ENCODE results near the gene INPP4B.
"Not testable (repeated sequence)": the region's sequence is repeated elsewhere in the genome, so short reads cannot be mapped to it uniquely, and the experiment has no call there.

The INPP4B gene

DNA sequence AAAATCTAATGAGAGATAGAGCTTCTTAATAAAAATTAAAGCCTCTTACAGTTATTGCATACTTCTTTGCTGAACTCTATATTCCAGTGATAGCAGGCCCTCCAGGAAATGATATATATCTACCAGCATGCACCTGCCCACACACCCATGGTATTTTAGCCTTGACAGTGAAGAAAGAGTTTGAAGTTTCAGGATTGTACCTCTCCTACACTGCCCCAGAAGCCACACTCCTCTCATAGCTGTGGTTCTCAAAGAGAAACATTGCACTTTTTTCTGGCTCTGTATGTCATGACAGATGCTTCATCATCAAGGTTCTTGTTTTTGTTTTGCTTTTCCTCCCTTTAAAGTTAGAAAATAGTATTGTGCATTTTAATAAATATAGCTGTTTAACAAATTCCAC is 34.0 kb downstream of the INPP4B start:
- no peak overlapping the region for H3K14ac ChIP-seq (ENCODE audit: low read length)
- no peak overlapping the region for H2BK120ac ChIP-seq (ENCODE audit: low read depth, low read length)
- H3K27me3 ChIP-seq (ENCODE audit: control insufficient read depth in 3 of 3, insufficient read depth in 3 of 3, low read depth in 1 of 3, low read length in 3 of 3), result no peaks in the 10 kb centered on the region
- no peak overlapping the region for H2AK5ac ChIP-seq (ENCODE audit: low read depth, low read length)
- no peak overlapping the region for H3K9ac ChIP-seq (ENCODE audit: low read depth, low read length, poor library complexity)
- DNase-seq (ENCODE audit: low spot score), result no peak
- no peak overlapping the region for H3K4me2 ChIP-seq (ENCODE audit: insufficient read depth, low read length, poor library complexity, severe bottlenecking)
- H3K23ac ChIP-seq (ENCODE audit: low read depth, low read length, poor library complexity), result no peak overlapping the region
- H2BK5ac ChIP-seq (ENCODE audit: low read length), result no peak overlapping the region
- H3K18ac ChIP-seq (ENCODE audit: low read length), result no peak overlapping the region
- H3K36me3 ChIP-seq (replicated peaks in 1 of 2; ENCODE audit: control insufficient read depth in 2 of 2, insufficient read depth in 2 of 2, low read length in 2 of 2), result peaks cover 0 to 1% of the 10 kb centered on the region in 2 donors
- no peak overlapping the region for H2BK15ac ChIP-seq (ENCODE audit: low read length)
- no peaks in the 10 kb centered on the region for H3K9me3 ChIP-seq (replicated peaks in 1 of 2; ENCODE audit: control insufficient read depth in 2 of 2, insufficient read depth in 1 of 2, low read depth in 1 of 2, low read length in 2 of 2)
- H2BK12ac ChIP-seq (ENCODE audit: low read length), result no peak overlapping the region
- no peak overlapping the region for H4K91ac ChIP-seq (ENCODE audit: low read depth, low read length, poor library complexity)
- H3K4ac ChIP-seq (ENCODE audit: low read length), result no peak overlapping the region
- no peak overlapping the region for H3K4me3 ChIP-seq (ENCODE audit: low read length in 2 of 2)
- H3K4me1 ChIP-seq (ENCODE audit: control insufficient read depth in 2 of 2, insufficient read depth in 1 of 2, low read depth in 1 of 2, low read length in 2 of 2), result peaks cover 0 to 2% of the 10 kb centered on the region in 2 donors
- H2AFZ ChIP-seq (ENCODE audit: low read length), result no peak overlapping the region
- no peak overlapping the region for H3K27ac ChIP-seq (replicated peaks; ENCODE audit: low read length)
- H4K8ac ChIP-seq (ENCODE audit: low read depth, low read length), result no peak overlapping the region
- H3K79me1 ChIP-seq (ENCODE audit: low read depth, low read length), result no peaks in the 10 kb centered on the region

DNA sequence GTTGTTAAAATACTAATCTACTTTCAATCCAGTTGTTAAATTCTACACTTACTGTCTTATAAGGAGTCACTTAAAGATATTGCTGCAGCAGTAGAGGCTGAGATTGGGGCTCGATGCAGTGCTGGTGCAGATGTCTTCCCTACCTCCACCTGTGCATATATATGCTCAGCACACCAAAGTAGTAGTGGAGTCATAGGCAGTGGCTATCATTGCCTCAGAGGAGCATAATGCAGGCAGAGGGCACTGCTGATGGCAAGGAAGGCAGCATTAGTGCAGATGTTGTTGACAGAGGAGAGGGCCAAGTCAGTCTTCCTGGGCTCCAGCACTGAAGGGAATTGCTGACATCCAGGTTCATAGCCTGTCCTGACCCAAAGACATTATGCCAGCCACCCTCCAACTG is 35.1 kb downstream of the INPP4B start:
- H3K9ac ChIP-seq (ENCODE audit: low read depth, low read length, poor library complexity), result no peak overlapping the region
- no peaks in the 10 kb centered on the region for H3K9me3 ChIP-seq (replicated peaks in 1 of 2; ENCODE audit: control insufficient read depth in 2 of 2, insufficient read depth in 1 of 2, low read depth in 1 of 2, low read length in 2 of 2)
- H3K23ac ChIP-seq (ENCODE audit: low read depth, low read length, poor library complexity), result no peak overlapping the region
- H3K27ac ChIP-seq (replicated peaks; ENCODE audit: low read length), result no peak overlapping the region
- H4K8ac ChIP-seq (ENCODE audit: low read depth, low read length), result no peak overlapping the region
- H2BK120ac ChIP-seq (ENCODE audit: low read depth, low read length), result no peak overlapping the region
- WGBS, 2 donors (ENCODE audit: extremely low coverage in 2 of 2, insufficient read length in 2 of 2, insufficient replicate concordance in 1 of 2), result no CpG with 5 or more reads among the region's 1 CpG
- no peak overlapping the region for H3K18ac ChIP-seq (ENCODE audit: low read length)
- no peaks in the 10 kb centered on the region for H3K79me1 ChIP-seq (ENCODE audit: low read depth, low read length)
- no peak overlapping the region for H2AK5ac ChIP-seq (ENCODE audit: low read depth, low read length)
- no peak overlapping the region for H2BK5ac ChIP-seq (ENCODE audit: low read length)
- H2AFZ ChIP-seq (ENCODE audit: low read length), result no peak overlapping the region
- no peak overlapping the region for H2BK12ac ChIP-seq (ENCODE audit: low read length)
- H4K91ac ChIP-seq (ENCODE audit: low read depth, low read length, poor library complexity), result no peak overlapping the region
- DNase-seq (ENCODE audit: low spot score), result no peak
- H3K4me1 ChIP-seq (ENCODE audit: control insufficient read depth in 2 of 2, insufficient read depth in 1 of 2, low read depth in 1 of 2, low read length in 2 of 2), result peaks cover 0 to 2% of the 10 kb centered on the region in 2 donors
- H3K14ac ChIP-seq (ENCODE audit: low read length), result no peak overlapping the region
- H2BK15ac ChIP-seq (ENCODE audit: low read length), result no peak overlapping the region
- H3K27me3 ChIP-seq (ENCODE audit: control insufficient read depth in 3 of 3, insufficient read depth in 3 of 3, low read depth in 1 of 3, low read length in 3 of 3), result no peaks in the 10 kb centered on the region
- no peak overlapping the region for H3K4ac ChIP-seq (ENCODE audit: low read length)
- peaks cover 0 to 1% of the 10 kb centered on the region in 2 donors for H3K36me3 ChIP-seq (replicated peaks in 1 of 2; ENCODE audit: control insufficient read depth in 2 of 2, insufficient read depth in 2 of 2, low read length in 2 of 2)
- H3K4me2 ChIP-seq (ENCODE audit: insufficient read depth, low read length, poor library complexity, severe bottlenecking), result no peak overlapping the region
- no peak overlapping the region for H3K4me3 ChIP-seq (ENCODE audit: low read length in 2 of 2)

DNA sequence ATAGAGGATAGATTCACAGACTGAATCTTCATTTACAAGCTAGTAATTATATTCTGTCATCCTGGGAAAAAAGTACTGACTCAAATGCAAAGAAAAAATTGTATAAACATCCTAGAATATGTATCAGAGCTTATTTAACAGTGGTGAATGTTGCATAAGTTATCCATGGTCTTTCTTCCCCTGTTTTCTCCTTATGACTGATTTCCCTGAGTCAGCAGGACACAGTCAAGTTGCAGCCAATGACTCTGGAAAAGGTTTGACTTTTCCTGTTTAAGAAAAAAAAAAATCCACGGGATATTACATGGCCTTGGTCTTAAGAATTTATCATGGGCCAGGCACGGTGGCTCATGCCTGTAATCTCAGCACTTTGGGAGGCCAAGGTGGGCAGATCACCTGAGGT is 36.5 kb downstream of the INPP4B start:
- Histone ChIP-seq H2AFZ (ENCODE audit: low read length) (no peak overlapping the region), H2BK12ac (ENCODE audit: low read length) (no peak overlapping the region), H3K27ac (replicated peaks; ENCODE audit: low read length) (no peak overlapping the region), H2BK5ac (ENCODE audit: low read length) (no peak overlapping the region), H3K27me3 (ENCODE audit: control insufficient read depth in 3 of 3, insufficient read depth in 3 of 3, low read depth in 1 of 3, low read length in 3 of 3) (no peaks in the 10 kb centered on the region), H3K4me1 (ENCODE audit: control insufficient read depth in 2 of 2, insufficient read depth in 1 of 2, low read depth in 1 of 2, low read length in 2 of 2) (no peaks in the 10 kb centered on the region), H3K79me1 (ENCODE audit: low read depth, low read length) (no peaks in the 10 kb centered on the region), H4K91ac (ENCODE audit: low read depth, low read length, poor library complexity) (no peak overlapping the region), H3K14ac (ENCODE audit: low read length) (no peak overlapping the region), H3K9me3 (replicated peaks in 1 of 2; ENCODE audit: control insufficient read depth in 2 of 2, insufficient read depth in 1 of 2, low read depth in 1 of 2, low read length in 2 of 2) (no peaks in the 10 kb centered on the region), H3K4me2 (ENCODE audit: insufficient read depth, low read length, poor library complexity, severe bottlenecking) (no peak overlapping the region), H3K4ac (ENCODE audit: low read length) (no peak overlapping the region), H3K23ac (ENCODE audit: low read depth, low read length, poor library complexity) (no peak overlapping the region), H2AK5ac (ENCODE audit: low read depth, low read length) (no peak overlapping the region), H4K8ac (ENCODE audit: low read depth, low read length) (no peak overlapping the region), H3K36me3 (replicated peaks in 1 of 2; ENCODE audit: control insufficient read depth in 2 of 2, insufficient read depth in 2 of 2, low read length in 2 of 2) (peaks cover 0 to 1% of the 10 kb centered on the region in 2 donors), H2BK15ac (ENCODE audit: low read length) (no peak overlapping the region), H3K9ac (ENCODE audit: low read depth, low read length, poor library complexity) (no peak overlapping the region), H3K4me3 (ENCODE audit: low read length in 2 of 2) (no peak overlapping the region), H3K18ac (ENCODE audit: low read length) (no peak overlapping the region), H2BK120ac (ENCODE audit: low read depth, low read length) (no peak overlapping the region)
- no CpG with 5 or more reads among the region's 2 CpGs for WGBS, 2 donors (ENCODE audit: extremely low coverage in 2 of 2, insufficient read length in 2 of 2, insufficient replicate concordance in 1 of 2)
- DNase-seq (ENCODE audit: low spot score), result no peak

DNA sequence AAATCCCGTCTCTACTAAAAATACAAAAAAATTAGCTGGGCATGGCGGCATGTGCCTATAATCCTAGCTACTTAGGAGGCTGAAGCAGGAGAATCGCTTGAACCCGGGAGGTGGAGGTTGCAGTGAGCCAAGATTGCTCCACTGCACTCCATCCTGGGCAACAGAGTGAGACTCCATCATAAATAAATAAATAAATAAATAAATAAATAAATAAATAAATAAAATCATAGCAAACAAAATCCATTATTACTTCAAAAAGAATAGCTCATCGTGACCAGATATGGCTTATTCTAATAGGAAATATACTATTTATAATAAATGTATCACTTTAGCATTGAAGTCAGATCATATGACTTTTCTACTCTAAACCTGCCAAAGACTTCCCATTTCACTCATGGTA is 42.2 kb downstream of the INPP4B start:
- H3K9me3 ChIP-seq (replicated peaks in 1 of 2; ENCODE audit: control insufficient read depth in 2 of 2, insufficient read depth in 1 of 2, low read depth in 1 of 2, low read length in 2 of 2); H2AK5ac ChIP-seq (ENCODE audit: low read depth, low read length); H3K79me1 ChIP-seq (ENCODE audit: low read depth, low read length); H3K23ac ChIP-seq (ENCODE audit: low read depth, low read length, poor library complexity); H2BK5ac ChIP-seq (ENCODE audit: low read length); H4K8ac ChIP-seq (ENCODE audit: low read depth, low read length); H3K27ac ChIP-seq (replicated peaks; ENCODE audit: low read length); H3K4ac ChIP-seq (ENCODE audit: low read length); H2BK12ac ChIP-seq (ENCODE audit: low read length); H2BK120ac ChIP-seq (ENCODE audit: low read depth, low read length); H4K91ac ChIP-seq (ENCODE audit: low read depth, low read length, poor library complexity); H3K4me3 ChIP-seq (ENCODE audit: low read length in 2 of 2); H2BK15ac ChIP-seq (ENCODE audit: low read length); H3K9ac ChIP-seq (ENCODE audit: low read depth, low read length, poor library complexity); H3K27me3 ChIP-seq (ENCODE audit: control insufficient read depth in 3 of 3, insufficient read depth in 3 of 3, low read depth in 1 of 3, low read length in 3 of 3); H3K4me1 ChIP-seq (ENCODE audit: control insufficient read depth in 2 of 2, insufficient read depth in 1 of 2, low read depth in 1 of 2, low read length in 2 of 2); H3K4me2 ChIP-seq (ENCODE audit: insufficient read depth, low read length, poor library complexity, severe bottlenecking); DNase-seq (ENCODE audit: low spot score); H3K14ac ChIP-seq (ENCODE audit: low read length); H3K18ac ChIP-seq (ENCODE audit: low read length); H2AFZ ChIP-seq (ENCODE audit: low read length); H3K36me3 ChIP-seq (replicated peaks in 1 of 2; ENCODE audit: control insufficient read depth in 2 of 2, insufficient read depth in 2 of 2, low read length in 2 of 2): not testable (repeated sequence)
- no CpG with 5 or more reads among the region's 5 CpGs for WGBS, 2 donors (ENCODE audit: extremely low coverage in 2 of 2, insufficient read length in 2 of 2, insufficient replicate concordance in 1 of 2)
